ENCODE results near the gene GRIA1.

GRIA1 gene

GRCh38 chr5:153630546-153630945 lies 140.1 kb downstream of the GRIA1 start:
- no peak overlapping the region for H3K4me3 ChIP-seq (ENCODE audit: low read length)
- H3K4me2 ChIP-seq (ENCODE audit: low read depth, low read length) = no peak overlapping the region
- no peaks in the 10 kb centered on the region for H4K20me1 ChIP-seq (ENCODE audit: insufficient read depth, low read length)
- DNase-seq = no peak
- no peaks in the 10 kb centered on the region for H3K36me3 ChIP-seq (replicated peaks; ENCODE audit: insufficient read depth, low read length)
- H3K9me2 ChIP-seq (replicated peaks; ENCODE audit: insufficient read depth, low read length) = no peaks in the 10 kb centered on the region
- TF ChIP-seq CTCF (IDR thresholded peaks at IDR 0.05; ENCODE audit: low read length) (no peak), EZH2 (optimal IDR thresholded peaks at IDR 0.05; ENCODE audit: low read depth, low read length) (no peak), EZH2phosphoT487 (IDR thresholded peaks at IDR 0.05; ENCODE audit: low read length) (no peak)
- no peak overlapping the region for H3K9ac ChIP-seq (ENCODE audit: low read length)
- H3K27me3 ChIP-seq (replicated peaks; ENCODE audit: insufficient read depth, low read length) = no peaks in the 10 kb centered on the region
- H3K9me3 ChIP-seq (replicated peaks; ENCODE audit: insufficient read depth, low read length) = no peaks in the 10 kb centered on the region
- H3F3A ChIP-seq (ENCODE audit: insufficient read depth, low read length) = peaks cover 5% of the 10 kb centered on the region; the same call in 1 of the 2 replicates
- no peak overlapping the region for H3K27ac ChIP-seq (ENCODE audit: low read length)
- no peaks in the 10 kb centered on the region for H3K79me2 ChIP-seq (ENCODE audit: low read length)
- no peak overlapping the region for H2AFZ ChIP-seq (ENCODE audit: low read length)
- peaks cover 40% of the 10 kb centered on the region for H3K4me1 ChIP-seq (ENCODE audit: low read length)

- Histone ChIP-seq H3K9me3 (replicated peaks; ENCODE audit: insufficient read depth, low read length) (no peaks in the 10 kb centered on the region), H3K9ac (ENCODE audit: low read length) (no peak overlapping the region), H3F3A (ENCODE audit: insufficient read depth, low read length) (0 out of 2 replicates have a peak, but pooled peaks cover 2% of the 10 kb centered on the region), H2AFZ (ENCODE audit: low read length) (no peak overlapping the region), H3K36me3 (replicated peaks; ENCODE audit: insufficient read depth, low read length) (no peaks in the 10 kb centered on the region), H3K4me2 (ENCODE audit: low read depth, low read length) (no peak overlapping the region), H3K4me3 (ENCODE audit: low read length) (no peak overlapping the region), H3K9me2 (replicated peaks; ENCODE audit: insufficient read depth, low read length) (no peaks in the 10 kb centered on the region), H3K27ac (ENCODE audit: low read length) (no peak overlapping the region), H3K79me2 (ENCODE audit: low read length) (no peaks in the 10 kb centered on the region), H3K4me1 (ENCODE audit: low read length) (peaks cover 17% of the 10 kb centered on the region), H4K20me1 (ENCODE audit: insufficient read depth, low read length) (no peaks in the 10 kb centered on the region), H3K27me3 (replicated peaks; ENCODE audit: insufficient read depth, low read length) (no peaks in the 10 kb centered on the region)
- no peak for DNase-seq
- TF ChIP-seq CTCF (IDR thresholded peaks at IDR 0.05; ENCODE audit: low read length) (no peak), EZH2 (optimal IDR thresholded peaks at IDR 0.05; ENCODE audit: low read depth, low read length) (no peak), EZH2phosphoT487 (IDR thresholded peaks at IDR 0.05; ENCODE audit: low read length) (no peak)
These were observed 142.3 kb downstream of the GRIA1 start for GRCh38 chr5:153632748-153633290.

GRCh38 chr5:153636670-153637451 lies 146.4 kb downstream of the GRIA1 start:
- H3K27me3 ChIP-seq (replicated peaks; ENCODE audit: insufficient read depth, low read length) = no peaks in the 10 kb centered on the region
- no peak overlapping the region for H3K9ac ChIP-seq (ENCODE audit: low read length)
- H2AFZ ChIP-seq (ENCODE audit: low read length) = no peak overlapping the region
- H3F3A ChIP-seq (ENCODE audit: insufficient read depth, low read length) = no peaks in the 10 kb centered on the region
- no peaks in the 10 kb centered on the region for H3K36me3 ChIP-seq (replicated peaks; ENCODE audit: insufficient read depth, low read length)
- H3K79me2 ChIP-seq (ENCODE audit: low read length) = no peaks in the 10 kb centered on the region
- no peak overlapping the region for H3K4me3 ChIP-seq (ENCODE audit: low read length)
- no peaks in the 10 kb centered on the region for H3K4me1 ChIP-seq (ENCODE audit: low read length)
- H4K20me1 ChIP-seq (ENCODE audit: insufficient read depth, low read length) = no peaks in the 10 kb centered on the region
- DNase-seq = no peak
- no peak overlapping the region for H3K4me2 ChIP-seq (ENCODE audit: low read depth, low read length)
- TF ChIP-seq EZH2 (optimal IDR thresholded peaks at IDR 0.05; ENCODE audit: low read depth, low read length) (no peak), EZH2phosphoT487 (IDR thresholded peaks at IDR 0.05; ENCODE audit: low read length) (no peak), CTCF (IDR thresholded peaks at IDR 0.05; ENCODE audit: low read length) (no peak)
- H3K27ac ChIP-seq (ENCODE audit: low read length) = no peak overlapping the region
- H3K9me3 ChIP-seq (replicated peaks; ENCODE audit: insufficient read depth, low read length) = no peaks in the 10 kb centered on the region
- H3K9me2 ChIP-seq (replicated peaks; ENCODE audit: insufficient read depth, low read length) = no peaks in the 10 kb centered on the region

All from MM.1S (cell line).